ENCODE results near the gene CKAP4.

- TF ChIP-seq EZH2 (IDR thresholded peaks at IDR 0.05; ENCODE audit: borderline replicate concordance, low read length), result no peak
- TF ChIP-seq CTCF (IDR thresholded peaks at IDR 0.05; ENCODE audit: low read length), result no peak
Measured at GRCh38 chr12:106297075-106297474, 49.3 kb upstream of the CKAP4 start.

All from OCI-LY1 (cell line).